SH-SY5Y (cell line): ENCODE data around the gene P2RY13.

Source experiments
- GATA2 ChIP-seq: IDR thresholded peaks from 2 replicates; pipeline ENCODE4 v1.6.1; 2011; ENCODE audit warnings: mild to moderate bottlenecking, low read depth, low read length
- GATA3 ChIP-seq: IDR thresholded peaks from 2 replicates; pipeline ENCODE4 v1.6.1; 2011; ENCODE audit warnings: low read depth, mild to moderate bottlenecking, low read length, moderate library complexity

The P2RY13 gene

DNA sequence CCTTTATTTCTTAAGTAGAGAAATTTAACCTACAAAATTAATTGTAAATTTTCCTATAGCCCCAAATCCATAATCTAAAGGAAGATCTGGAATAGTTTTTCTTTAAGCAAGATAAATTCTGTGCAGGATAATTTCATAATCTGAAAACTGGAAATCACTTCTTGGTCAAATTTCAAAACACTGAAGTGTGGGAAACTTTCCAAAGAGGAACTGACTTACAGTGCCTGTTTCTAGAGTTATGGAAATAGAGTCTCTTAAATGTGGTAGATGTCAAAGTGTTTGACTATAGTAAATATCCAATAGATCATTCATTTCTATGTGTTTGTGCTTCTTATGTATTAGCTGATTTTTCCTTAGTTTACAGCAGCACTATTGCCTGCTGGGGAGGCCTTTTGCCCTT is 1.6 kb upstream of the P2RY13 start:
- TF ChIP-seq GATA3 (no peak), GATA2 (no peak)

DNA sequence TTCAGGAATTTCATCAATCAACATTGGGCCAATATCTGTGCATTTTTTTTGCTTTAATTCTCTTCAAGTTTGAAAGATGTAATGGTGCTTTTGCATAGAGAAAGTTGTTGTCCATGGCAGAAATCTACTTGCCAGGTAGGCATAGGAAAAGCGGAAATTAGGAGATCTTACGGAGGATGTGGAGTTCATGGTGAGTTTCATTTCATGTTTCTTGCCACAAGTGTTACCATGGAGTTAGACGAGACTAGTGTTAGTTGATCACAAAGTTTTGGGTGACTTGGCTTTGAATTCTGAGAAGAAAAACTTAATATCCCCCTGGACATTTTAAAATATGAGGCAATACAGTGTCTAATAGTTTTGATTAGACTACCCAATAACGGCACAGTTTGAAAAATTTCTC is 1.0 kb upstream of the P2RY13 start:
- no peak for TF ChIP-seq GATA2
- TF ChIP-seq GATA3: no peak

DNA sequence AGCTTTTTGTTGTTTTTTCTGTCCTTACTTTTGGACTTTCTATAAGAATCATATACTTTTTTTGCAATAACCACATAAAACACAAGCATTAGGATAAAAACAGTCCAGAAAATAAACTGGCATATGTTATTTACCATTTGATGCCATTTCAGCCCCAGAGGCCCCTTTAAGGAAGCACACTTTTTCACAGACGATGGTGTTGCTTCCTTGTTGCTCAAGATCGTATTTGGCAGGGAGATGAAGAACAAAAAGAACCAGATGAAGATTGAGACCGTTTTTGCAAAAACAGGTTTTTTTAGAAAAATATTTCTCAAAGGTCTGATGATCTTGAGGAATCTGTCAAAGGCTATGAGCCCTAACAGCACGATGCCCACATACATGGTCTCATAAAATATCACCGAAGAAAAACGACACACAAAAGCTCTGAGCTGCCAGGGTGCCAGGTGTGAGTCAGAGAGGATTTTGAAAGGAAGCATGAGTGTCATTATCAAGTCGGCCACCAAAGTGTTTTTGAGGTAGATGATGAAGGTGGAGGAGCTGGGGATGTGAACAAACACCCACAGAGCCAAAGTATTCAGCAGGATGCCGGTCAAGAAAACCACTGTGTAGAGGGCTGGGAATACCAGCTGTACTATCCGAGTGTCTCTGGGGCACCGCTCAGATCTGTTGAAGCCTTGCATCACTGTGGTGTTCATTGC is 902 bp downstream of the P2RY13 start:
- TF ChIP-seq GATA2 (no peak), GATA3 (no peak)

DNA sequence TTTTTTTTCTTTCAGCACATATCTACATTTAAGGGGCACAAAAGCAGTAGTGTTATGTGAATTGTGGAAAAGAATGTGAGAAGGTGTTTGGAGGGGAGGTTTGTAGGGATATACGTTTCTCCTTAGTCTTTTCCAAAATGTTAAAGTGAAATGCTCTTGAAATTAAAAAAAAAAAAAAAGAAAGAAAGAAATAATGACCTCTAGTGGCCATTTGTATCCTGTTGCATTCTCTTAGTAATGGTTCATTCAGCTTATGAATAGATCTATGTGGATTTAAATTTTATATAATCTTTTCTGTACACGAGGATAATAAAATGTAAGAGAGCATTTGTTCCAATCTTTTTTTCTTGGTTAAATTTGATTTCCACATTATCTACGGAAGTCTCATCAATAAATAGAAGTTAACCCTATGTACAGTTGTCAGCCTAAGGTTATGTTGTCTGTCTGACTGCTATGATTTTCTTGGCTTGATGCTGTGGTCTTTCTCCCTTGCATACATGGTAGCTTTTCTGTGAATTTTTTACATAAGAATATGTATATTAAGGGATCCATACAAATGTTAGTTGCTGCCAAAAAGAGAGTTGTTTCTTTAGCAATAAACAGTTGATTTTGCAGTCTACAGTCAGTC is 1.7 kb downstream of the P2RY13 start:
- no peak for TF ChIP-seq GATA3
- no peak for TF ChIP-seq GATA2

DNA sequence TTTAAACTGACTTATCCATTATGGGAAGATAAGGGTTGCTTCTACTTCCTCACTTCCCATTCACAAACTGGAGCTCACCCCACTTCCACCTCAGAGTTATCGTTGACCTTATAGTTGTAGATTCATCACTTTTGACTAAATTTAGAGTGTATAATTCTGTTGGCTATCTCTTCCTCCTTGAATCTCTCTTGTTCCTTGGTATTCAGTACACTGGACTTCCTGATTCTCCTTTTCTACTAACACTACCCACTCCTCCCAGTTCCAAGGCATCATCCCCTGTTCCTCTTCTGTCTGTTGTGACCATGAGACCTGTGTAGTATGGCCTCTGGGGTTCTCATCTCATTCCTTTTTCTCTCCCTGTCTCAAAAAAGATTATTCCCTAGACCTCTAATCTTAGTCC is 6.8 kb downstream of the P2RY13 start:
- TF ChIP-seq GATA3 (no peak), GATA2 (no peak)

DNA sequence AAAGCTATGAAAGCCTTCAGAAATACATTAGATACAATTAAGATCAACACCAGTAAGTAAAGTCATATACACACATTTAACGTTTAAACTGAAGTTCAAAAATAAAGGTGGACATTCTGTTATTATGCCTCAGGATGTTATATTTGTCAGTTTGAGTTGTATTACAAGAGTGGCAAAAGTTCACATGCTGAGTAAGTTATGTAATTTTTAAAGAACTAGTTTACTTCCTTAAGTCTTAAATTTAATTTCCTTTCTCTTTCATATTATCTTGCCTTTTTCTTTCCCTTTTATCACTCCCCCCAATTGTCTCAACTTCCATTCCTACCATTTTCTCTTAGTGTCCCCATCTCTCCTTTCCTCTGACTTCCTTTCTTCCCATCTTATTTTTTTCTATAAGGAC is 7.8 kb downstream of the P2RY13 start:
- TF ChIP-seq GATA2: no peak
- no peak for TF ChIP-seq GATA3

DNA sequence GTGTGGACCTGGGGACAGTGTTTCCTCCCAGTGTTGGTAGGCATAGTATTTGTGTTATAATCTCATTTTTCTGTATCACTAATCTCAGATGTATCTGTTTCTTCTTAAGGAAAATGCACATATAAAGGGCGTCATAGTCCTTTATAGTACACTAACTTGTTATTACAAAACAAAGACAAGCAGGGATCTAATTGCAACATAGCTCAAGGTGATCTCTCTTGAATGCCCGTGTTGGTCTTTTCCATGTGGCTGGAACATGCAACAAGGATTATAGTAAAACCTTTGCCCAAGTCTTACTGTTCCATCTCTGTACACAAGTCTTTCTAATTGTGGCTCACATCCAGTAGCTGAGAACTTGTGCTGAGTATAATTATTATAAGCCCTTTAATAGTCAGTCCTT is 9.2 kb downstream of the P2RY13 start:
- TF ChIP-seq GATA3 (no peak), GATA2 (no peak)

DNA sequence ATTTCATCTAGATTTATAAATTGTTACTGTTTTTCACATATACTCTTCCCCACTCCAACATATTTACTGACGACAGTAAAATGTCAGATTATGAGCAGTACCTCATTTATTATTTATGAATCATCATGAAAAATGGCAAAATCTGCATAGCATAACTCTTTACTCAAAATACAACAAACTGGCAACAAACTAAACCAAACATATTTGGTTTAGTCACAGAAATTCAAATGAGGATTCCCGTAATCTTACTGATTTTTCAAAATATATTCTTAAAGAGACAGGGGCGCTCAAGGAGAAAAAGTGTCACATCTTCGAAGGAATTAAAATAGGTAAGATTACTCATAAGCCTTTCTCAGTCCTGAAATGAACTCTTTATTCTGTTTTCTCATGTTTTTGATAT is 9.7 kb downstream of the P2RY13 start:
- TF ChIP-seq GATA2: no peak
- no peak for TF ChIP-seq GATA3

DNA sequence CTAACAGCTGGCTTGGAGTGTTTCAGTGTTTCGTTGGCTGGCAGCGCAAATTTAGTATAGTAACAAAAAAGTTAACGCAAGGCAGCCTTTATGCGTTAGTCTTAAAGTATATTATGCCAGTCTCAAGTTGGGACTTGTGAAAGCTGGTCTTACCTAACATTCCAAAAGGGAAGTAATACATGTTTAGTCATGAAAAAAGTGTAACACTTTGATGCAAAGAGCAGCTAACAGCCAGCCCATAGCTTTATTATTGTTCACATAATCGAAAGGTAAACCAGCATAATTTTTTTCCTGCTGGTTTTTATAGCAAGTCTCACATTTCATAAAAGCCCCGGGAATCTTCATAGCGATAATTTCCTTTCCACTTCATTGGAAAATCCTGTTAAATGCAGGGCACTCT is 10.4 kb downstream of the P2RY13 start:
- TF ChIP-seq GATA3: no peak
- no peak for TF ChIP-seq GATA2

DNA sequence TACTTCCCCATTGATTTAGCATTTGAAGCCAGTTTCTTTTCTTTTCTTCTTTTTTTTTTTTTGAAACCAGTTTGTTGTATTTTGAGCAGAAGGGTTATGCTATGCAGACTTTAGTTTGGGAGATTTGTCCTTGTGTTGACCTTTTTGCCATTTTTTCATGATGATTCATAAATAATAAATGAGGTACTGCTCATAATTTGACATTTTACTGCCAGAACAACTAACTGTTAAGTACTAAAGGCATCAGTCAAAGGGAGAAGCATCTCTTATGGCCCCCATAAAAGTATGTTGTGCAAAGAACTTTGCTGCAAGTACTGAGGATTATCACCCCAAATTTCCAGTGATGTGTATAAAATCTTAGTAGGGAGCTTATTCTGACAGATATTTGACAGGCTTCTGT is 11.0 kb downstream of the P2RY13 start:
- TF ChIP-seq GATA2 (no peak), GATA3 (no peak)

DNA sequence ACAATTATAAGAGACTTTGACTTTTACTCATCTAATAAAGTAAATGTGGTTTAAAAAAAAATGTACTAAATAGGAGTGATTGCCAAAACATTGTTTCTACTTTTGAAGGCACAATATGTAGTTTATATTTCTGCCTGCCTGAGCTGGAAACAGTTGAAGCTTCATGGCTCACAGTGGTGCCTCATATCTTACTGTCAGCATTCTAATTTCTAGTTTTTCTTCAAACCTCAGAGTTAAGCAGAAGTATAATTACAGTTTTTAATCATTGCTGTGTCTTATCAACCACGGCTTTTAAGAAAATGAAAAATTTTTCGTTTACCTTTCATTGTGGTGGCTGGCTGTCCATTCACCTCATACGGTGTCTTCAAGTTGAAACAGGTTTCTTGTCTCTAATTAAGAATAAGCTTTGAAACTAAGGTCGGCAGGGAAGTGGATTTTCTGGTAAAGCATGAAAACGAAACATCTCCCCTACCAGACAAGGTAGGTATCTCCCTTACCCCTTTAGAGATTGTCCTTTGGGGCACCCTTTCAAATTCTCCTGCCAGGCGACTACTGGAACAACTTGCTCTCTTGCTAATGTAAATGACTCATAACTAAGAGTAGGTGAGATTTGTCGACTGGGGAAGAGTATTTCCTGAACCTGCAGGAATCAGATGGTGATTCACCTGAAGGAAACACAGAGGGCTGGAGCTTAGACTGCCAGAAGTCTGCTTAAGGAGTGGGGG is 12.9 kb downstream of the P2RY13 start, which contains the start of gene GPR87:
GPR87 (minus strand) TSS at position 554 of the 725 bp plus-strand sequence. CDS start 16,720 bp downstream, outside the sequence.
- TF ChIP-seq GATA2 (no peak), GATA3 (no peak)

DNA sequence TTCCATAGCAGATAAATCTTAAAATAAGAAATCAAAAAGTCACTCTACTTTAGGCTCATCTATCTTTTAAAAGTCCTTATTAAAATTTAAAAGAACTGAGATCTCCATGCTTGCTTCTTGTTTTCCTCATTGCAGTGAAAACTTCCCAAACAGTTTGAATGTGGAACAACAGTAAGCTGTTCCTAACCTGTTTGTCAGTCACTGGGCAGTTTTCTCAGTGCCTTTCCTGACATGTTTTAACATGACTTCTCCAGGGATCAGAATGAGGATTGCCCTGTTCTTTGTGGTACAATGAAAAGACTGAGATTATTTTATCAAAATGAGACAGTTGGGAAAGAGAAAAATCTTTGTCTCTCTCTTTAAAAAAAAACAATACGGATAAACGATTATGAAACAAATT is 13.5 kb downstream of the P2RY13 start:
- TF ChIP-seq GATA3 (no peak), GATA2 (no peak)

DNA sequence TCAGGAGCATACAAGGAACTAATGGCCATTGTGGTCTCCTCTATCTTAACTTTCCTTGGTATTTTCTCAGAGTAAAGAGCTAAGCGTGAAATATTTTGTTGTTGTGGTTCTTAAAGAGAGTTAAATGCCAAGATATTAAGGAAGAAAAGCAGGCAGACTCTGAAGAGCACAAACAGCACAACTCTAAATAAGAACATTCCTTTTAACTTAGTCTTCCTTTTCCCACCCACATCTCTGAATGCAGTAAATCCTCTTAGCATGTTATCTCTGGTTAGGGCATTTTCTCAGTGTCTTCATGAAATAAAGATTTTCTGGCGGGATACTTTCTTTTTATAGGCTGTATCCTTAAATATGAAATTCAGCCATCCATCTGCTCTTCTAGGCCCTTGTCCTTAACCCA is 14.2 kb downstream of the P2RY13 start:
- TF ChIP-seq GATA3 (no peak), GATA2 (no peak)

DNA sequence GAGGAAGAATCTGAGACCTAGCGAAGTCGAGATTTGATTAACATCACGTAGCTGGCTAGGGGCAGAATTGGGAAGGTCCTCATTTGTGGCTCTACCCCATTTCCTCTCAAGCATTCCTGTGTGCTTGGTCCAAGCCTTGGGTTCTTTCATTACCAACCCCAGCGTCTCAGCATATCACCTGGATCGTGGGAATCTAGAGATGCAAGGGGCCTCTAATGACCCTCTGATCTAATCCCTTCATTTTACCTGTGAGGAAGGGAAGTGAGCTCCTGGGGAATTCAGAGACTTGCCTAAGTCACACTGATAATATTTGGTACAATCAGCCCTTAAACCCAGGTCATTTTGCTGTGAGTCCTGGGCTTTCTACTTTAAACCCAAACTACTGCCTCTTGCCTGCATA is 14.8 kb downstream of the P2RY13 start:
- TF ChIP-seq GATA3: no peak
- no peak for TF ChIP-seq GATA2

DNA sequence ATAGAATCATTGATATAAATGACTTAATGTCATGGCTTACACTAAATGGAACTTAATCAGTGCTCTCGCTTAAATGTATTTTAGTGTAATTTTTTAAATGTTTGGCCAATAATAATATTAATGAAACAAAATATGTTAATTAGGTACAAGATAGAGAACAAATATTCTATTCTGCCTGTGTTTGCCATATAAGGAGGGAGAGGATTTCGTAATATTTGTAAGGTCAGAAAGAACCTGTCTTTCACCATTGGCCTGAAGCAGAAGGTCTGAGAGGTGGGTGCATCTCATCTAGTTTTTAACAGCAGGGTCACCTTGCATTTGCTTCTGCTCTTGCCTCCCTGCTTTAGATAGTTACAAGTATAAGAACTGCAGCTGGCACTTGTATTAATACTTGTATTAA is 15.2 kb downstream of the P2RY13 start:
- TF ChIP-seq GATA3 (no peak), GATA2 (no peak)

DNA sequence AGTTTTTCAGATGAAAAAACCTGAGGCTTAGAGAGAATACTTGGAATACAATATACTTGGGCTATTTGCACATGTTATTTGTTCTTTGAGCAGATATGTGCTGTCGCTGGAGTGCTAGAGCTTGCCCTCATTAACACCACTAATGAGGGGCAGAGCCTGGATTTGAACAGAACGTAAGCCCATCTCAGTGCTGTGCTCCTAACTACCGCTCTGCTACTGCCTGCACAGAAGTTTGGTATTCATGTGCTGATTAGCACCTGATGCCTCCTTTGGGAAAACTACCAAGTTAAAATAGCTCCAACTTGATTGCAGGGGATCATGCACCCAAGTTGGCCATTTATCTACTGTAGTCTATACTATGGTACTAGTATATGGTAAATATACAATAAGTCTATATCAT is 16.4 kb downstream of the P2RY13 start:
- TF ChIP-seq GATA3: no peak
- no peak for TF ChIP-seq GATA2

DNA sequence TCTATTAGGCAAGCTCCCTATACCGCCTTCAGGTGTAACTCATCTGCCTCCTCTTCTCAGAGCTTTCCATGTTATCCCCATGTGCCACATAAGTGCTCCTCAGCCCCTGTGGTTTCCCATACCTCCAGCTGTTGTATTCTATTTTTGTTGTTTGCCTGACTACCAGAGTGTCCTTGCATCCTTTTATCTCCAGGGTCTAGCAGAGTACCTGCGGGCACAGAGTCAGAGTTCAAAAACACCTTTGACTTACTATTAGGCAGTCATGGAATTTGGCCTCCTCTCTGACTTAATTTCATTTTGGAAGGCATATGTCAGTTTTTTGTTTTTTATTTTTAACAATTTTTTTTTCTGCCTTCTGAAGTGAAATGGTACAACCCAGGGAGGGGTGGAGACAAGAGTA is 19.8 kb downstream of the P2RY13 start:
- TF ChIP-seq GATA3: no peak
- TF ChIP-seq GATA2: no peak
